GM18519 (cell line): ENCODE measurements around the gene ANKRD13A.
A peak's percentile ranks its signal among the peaks of the same experiment; 100 is the strongest.
"Not testable (repeated sequence)": the region's sequence is repeated elsewhere in the genome, so short reads cannot be mapped to it uniquely, and the experiment has no call there.

Experiments used
- ATAC-seq: cut with Tn5 transposase; IDR thresholded peaks from one replicate; pipeline ENCODE4 v1.9.1; 2021; ENCODE audit warnings: mild to moderate bottlenecking, moderate library complexity; ENCODE audit not compliant: unreplicated experiment, low FRiP score

The ANKRD13A gene

GRCh38 chr12:109982210-109982609 lies 17.0 kb upstream of the ANKRD13A start:
- no peak for ATAC-seq

GRCh38 chr12:109983432-109984142 lies 15.6 kb upstream of the ANKRD13A start:
- ATAC-seq = no peak

GRCh38 chr12:109986236-109986635 lies 13.0 kb upstream of the ANKRD13A start:
- not testable (repeated sequence) for ATAC-seq

GRCh38 chr12:109987615-109988014 lies 11.6 kb upstream of the ANKRD13A start:
- ATAC-seq = no peak

- no peak for ATAC-seq
These were observed 11.0 kb upstream of the ANKRD13A start for GRCh38 chr12:109988274-109988673.

GRCh38 chr12:109988903-109989302 lies 10.3 kb upstream of the ANKRD13A start:
- no peak for ATAC-seq

- no peak for ATAC-seq
These were observed 9.8 kb upstream of the ANKRD13A start for GRCh38 chr12:109989380-109989779.

GRCh38 chr12:109991586-109991985 lies 7.6 kb upstream of the ANKRD13A start:
- ATAC-seq = no peak

- ATAC-seq = no peak
These were observed 6.1 kb upstream of the ANKRD13A start for GRCh38 chr12:109993091-109993490.

GRCh38 chr12:109994401-109995175 lies 4.6 kb upstream of the ANKRD13A start:
- no peak for ATAC-seq

- ATAC-seq = no peak
These were observed 3.9 kb upstream of the ANKRD13A start for GRCh38 chr12:109995361-109995685.

GRCh38 chr12:109995686-109996482 lies 3.3 kb upstream of the ANKRD13A start, which contains the start of gene GIT2:
TSS of gene GIT2 (minus strand) at chr12:109996368. CDS start at chr12:109996224, 144 bp downstream.
- no peak for ATAC-seq

- ATAC-seq = no peak
These were observed 2.8 kb upstream of the ANKRD13A start for GRCh38 chr12:109996483-109996853.

- no peak for ATAC-seq
These were observed 1.8 kb upstream of the ANKRD13A start for GRCh38 chr12:109997393-109997792.

GRCh38 chr12:109998241-109998903 lies 858 bp upstream of the ANKRD13A start:
- ATAC-seq = no peak

- ATAC-seq = no peak
These were observed 380 bp downstream of the ANKRD13A start for GRCh38 chr12:109999649-109999971.

GRCh38 chr12:109999983-110000505 lies 814 bp downstream of the ANKRD13A start:
- ATAC-seq = no peak

GRCh38 chr12:110001596-110001995 lies 2.4 kb downstream of the ANKRD13A start:
- ATAC-seq = no peak

GRCh38 chr12:110002676-110003515 lies 3.7 kb downstream of the ANKRD13A start:
- ATAC-seq = no peak

GRCh38 chr12:110004598-110004997 lies 5.4 kb downstream of the ANKRD13A start:
- peak; percentile 46 for ATAC-seq
